Hypothalamus (tissue), 51 donors: ENCODE results near the gene KBTBD12.
"Not testable (repeated sequence)": the region's sequence is repeated elsewhere in the genome, so short reads cannot be mapped to it uniquely, and the experiment has no call there.

Source experiments
- DNase-seq, 51 donors: peaks; one replicate each; lab custom pipeline; 2025; lab: John Stamatoyannopoulos, UW

The KBTBD12 gene

DNA sequence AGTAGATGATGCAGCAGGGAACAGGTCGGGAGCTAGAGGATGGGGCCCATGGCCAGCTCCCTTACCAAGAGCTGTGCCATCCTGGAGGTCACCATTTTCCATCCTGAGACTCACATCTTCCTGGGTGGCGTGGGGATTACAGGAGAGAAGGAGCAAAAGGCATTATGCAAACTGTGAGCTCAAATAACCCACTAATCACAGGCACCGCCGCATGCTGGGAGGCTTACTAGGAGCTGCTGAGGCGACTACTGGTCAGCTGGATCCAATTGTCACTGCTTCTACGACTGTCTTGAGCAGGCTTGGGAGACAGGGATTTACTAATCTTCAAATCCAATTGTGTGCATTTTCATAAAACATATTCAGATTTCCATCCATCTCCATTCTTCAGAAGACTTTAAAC is 12.5 kb upstream of the KBTBD12 start:
- DNase-seq: no peak

DNA sequence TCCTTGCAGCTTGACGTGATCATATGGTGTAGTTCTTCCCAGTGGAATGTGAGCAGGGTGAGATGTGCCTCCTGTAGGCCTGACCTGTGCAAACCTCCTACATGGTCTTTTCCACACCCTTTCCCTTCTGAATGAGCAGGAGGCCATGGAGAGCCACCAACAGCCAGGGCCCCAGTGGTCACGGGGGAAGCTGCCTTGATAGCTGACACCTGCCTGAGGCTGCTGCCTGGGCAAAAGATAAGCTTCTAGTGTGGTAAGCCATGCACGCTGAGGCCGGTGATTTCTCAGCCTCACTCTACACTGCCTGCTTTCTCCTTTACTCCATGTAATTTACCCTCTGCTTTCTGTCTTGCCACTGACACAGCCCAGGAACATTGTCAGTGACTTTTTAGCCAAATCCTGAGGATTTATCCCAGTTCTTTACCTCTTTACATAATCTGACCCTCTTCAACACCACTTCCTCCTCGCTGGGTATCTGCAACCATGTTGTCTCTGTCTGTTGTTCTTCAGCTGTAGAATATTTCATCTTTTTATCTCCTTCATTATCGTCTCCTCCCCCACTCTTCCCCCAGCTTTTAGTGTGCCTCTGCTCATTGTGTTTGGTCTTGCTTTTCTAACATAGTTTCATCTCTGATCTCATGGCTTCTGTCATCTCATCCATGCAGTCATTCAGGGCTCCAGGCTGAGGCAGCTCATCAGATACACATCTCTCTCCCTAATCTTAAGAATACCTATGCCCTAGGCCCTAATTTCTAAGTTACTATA is 11.2 kb upstream of the KBTBD12 start:
- DNase-seq: no peak

GRCh38 chr3:127905556-127905955 is 9.5 kb upstream of the KBTBD12 start:
- no peak for DNase-seq

DNA sequence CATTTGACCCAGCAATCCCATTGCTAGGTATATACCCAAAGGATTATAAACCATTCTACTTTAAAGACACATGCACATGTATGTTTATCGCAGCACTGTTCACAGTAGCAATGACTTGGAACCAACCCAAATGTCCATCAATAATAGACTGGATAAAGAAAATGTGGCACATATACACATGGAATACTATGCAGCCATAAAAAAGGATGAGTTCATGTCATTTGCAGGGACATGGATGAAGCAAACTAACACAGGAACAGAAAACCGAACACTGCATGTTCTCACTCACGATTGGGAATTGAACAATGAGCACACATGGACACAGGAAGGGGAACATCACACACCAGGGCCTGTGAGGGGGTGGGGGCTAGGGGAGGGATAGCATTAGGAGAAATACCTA is 8.4 kb upstream of the KBTBD12 start:
- not testable (repeated sequence) for DNase-seq

- peak in 1 of 51 donors; percentile 16 for DNase-seq
These were observed 6.8 kb upstream of the KBTBD12 start for GRCh38 chr3:127908202-127908601.

DNA sequence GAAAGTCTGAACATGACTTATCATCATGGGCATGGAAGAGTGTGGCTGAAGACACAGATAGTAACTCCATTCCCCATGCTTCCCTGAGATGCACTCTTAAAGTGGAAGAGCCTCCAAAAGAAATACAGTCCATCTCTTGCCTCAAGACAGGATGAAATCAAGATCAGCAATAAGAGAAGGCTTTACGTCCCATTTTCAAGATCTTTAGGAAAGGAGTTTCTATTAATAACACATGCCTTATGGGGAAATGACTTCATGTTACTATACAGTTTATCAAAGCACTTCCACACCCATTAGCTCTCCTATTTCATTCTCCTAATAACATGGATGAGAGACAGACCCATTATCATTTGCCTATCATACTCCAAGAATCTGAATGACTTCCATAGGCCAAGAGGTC is 6.1 kb upstream of the KBTBD12 start:
- DNase-seq: no peak

GRCh38 chr3:127909646-127910045 is 5.4 kb upstream of the KBTBD12 start:
- no peak for DNase-seq

GRCh38 chr3:127911421-127911931 is 3.6 kb upstream of the KBTBD12 start:
- no peak for DNase-seq

- not testable (repeated sequence) for DNase-seq
These were observed 1.2 kb upstream of the KBTBD12 start for GRCh38 chr3:127913841-127914240.

DNA sequence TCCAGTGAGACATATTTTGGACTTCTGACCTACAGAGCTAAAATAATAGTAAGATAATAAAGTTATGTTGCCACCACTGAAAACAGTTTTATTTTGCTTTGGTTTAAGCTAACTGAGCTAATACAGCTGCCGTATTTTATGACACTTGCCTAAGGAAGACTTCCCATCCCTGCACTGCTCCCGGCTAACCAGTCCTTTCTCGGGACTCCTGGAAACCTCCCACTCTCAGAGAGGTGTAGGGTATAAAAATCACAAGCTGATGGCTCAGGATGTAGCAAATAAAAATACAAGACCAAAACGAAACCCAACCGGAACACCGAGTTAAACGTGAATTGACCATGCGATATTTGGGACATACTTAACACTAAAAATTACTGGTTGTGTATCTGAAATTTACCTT is 448 bp upstream of the KBTBD12 start:
- no peak for DNase-seq

DNA sequence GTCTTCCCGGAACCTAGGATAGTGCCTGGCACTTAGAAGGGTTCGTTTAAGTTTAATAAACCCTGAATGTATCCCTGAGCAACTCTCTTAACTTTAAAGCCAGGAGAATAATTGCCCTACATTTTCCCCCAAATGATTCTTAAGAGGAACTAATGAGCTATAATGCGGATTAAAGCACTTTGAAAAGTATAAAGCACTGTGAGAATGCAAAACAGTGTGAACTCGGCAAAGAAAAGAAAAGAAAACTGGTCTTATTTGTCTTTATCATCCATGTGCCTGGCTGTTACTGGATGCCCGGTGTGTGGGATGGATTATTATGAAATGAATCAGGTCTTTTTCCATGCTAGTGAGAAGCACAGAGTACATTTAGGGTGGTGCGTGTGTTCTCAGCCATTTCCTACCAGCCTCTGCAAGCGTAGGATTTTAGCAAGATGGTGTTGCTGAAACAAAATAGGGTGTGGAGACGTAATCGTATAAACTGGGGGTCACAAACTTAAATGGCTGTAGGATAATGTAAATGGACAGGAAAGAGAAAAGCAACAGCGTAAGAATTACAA is 983 bp downstream of the KBTBD12 start:
- DNase-seq: peak in 1 of 51 donors; percentile 40

- DNase-seq: no peak
These were observed 5.7 kb downstream of the KBTBD12 start for GRCh38 chr3:127920738-127921137.

DNA sequence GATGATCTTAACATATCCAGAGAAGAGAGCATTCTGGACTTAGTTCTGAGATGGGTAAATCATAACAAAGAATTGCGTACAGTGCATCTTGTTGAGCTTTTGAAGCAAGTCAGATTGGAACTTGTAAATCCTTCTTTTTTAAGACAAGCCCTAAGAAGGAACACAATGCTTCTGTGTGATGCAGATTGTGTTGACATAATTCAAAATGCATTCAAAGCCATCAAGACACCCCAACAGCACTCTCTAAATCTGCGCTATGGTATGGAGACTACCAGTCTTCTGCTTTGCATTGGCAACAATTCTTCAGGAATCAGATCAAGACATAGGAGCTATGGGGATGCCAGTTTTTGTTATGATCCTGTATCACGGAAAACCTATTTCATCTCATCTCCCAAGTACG is 8.6 kb downstream of the KBTBD12 start:
- DNase-seq: no peak

- DNase-seq: no peak
These were observed 10.4 kb downstream of the KBTBD12 start for GRCh38 chr3:127925384-127925783.

DNA sequence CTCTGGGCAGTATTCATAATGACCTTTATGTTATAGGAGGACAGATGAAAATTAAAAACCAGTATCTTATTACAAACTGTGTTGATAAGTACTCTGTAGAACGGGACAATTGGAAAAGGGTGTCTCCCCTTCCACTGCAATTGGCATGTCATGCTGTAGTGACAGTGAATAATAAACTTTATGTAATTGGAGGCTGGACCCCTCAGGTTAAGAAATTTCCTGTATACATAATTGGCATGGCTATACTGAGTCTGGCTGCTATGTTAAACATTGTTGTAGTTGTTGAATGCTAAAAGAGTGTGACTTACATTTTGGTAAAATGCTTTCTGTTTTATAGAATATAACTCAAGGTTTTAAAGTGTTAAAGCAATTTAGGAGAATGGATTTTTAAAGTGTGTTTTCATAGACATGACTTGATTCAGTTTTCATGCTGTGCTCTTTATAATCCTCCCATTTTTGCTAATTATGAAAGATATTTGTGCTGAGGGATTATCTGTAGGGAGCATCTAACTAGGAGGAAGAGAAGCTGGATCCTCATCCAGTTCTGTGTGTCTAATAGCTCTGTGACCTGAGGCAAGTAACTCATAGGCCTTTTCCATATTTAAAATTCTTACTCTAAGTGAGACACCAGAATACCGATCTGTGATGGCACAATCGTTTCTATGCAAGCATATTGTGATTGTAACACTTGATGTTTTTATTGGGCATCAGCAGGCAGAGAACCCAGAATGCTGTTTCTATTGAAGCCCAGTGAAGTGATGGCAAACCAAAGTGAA is 13.0 kb downstream of the KBTBD12 start:
- no peak for DNase-seq

GRCh38 chr3:127929818-127930413 is 14.9 kb downstream of the KBTBD12 start:
- DNase-seq: no peak

- DNase-seq: no peak
These were observed 18.4 kb downstream of the KBTBD12 start for GRCh38 chr3:127933396-127933795.

GRCh38 chr3:127938800-127939199 is 23.8 kb downstream of the KBTBD12 start:
- no peak for DNase-seq

GRCh38 chr3:127940116-127940515 is 25.1 kb downstream of the KBTBD12 start:
- DNase-seq: no peak

DNA sequence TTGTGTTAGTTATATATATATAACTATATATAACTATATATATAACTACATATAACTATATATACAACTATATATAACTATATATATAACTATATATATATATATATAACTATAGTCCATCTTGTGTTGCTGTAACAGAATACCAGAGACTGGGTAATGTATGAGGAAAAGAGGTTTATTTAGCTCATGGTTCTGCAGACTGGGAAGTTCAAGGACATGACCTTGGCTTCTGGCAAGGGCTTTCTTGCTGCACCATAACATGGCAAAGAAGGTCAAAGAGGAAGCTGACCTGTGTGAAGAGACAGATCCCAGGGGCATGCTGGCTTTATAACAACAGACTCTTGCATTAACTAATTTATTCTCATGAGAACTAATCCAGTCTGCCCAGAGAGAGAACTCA is 27.6 kb downstream of the KBTBD12 start:
- no peak for DNase-seq

- DNase-seq: no peak
These were observed 33.2 kb downstream of the KBTBD12 start for GRCh38 chr3:127948211-127948610.
